Peyer's patch (tissue), 4 donors: ENCODE measurements around the gene OPCML. TPM values are rescaled to one million over a fixed set of nuclear protein-coding genes. Genes with fewer than 3 reads are reported as not detected.

Source experiments
- DNase-seq, 3 donors: peaks; one replicate each; pipeline ENCODE4 v3.0.0-alpha.2; 2017 to 2019
- H3K27ac ChIP-seq, 4 donors: fragments of 200-600 bp; sonication (generic); one replicate each; pipeline ENCODE4 v1.5.1; 2016 to 2019
- H3K27me3 ChIP-seq, 2 donors: fragments of 200-600 bp; sonication (generic); one replicate each; pipeline ENCODE4 v1.5.1; 2019
- H3K36me3 ChIP-seq, 3 donors: fragments of 200-600 bp; sonication (generic); one replicate each; pipeline ENCODE4 v1.5.1; 2016 to 2019
- H3K4me1 ChIP-seq, 4 donors: fragments of 200-600 bp; sonication (generic); one replicate each; pipeline ENCODE4 v1.5.1; 2016 to 2019
- H3K4me3 ChIP-seq, 4 donors: fragments of 200-600 bp; sonication (generic); 1 replicate in 3 of 4; 2 replicates in 1 of 4; pipeline ENCODE4 v1.5.1; 2016 to 2019; ENCODE audit warnings: mild to moderate bottlenecking in 1 of 4
- H3K9me3 ChIP-seq, 4 donors: fragments of 200-600 bp; sonication (generic); one replicate each; pipeline ENCODE4 v1.5.1; 2016 to 2019; ENCODE audit warnings: mild to moderate bottlenecking in 1 of 4
- CTCF ChIP-seq, 6 experiments: fragments of 450-650 bp in 4 of 6; fragments of 200-600 bp in 2 of 6; sonication (generic) in 1 of 6; IDR thresholded peaks; one replicate each; pipeline ENCODE4 v1.5.1; 2017 to 2019; ENCODE audit warnings: antibody characterized with exemption in 6 of 6, mild to moderate bottlenecking in 3 of 6, moderate library complexity in 1 of 6
- POLR2A ChIP-seq, 2 donors: fragments of 450-650 bp; IDR thresholded peaks; one replicate each; pipeline ENCODE4 v1.5.1; 2017; ENCODE audit warnings: antibody characterized with exemption in 2 of 2, mild to moderate bottlenecking in 2 of 2, moderate library complexity in 2 of 2
- total RNA-seq, 4 donors: library from RNA; depleted of rRNA; stranded (reverse); fragments of >200 nt; gene quantifications; one replicate each; pipeline ENCODE4 v1.1.0, GENCODE V29; 2016

The OPCML gene
- total RNA-seq, 4 donors from 2014 or later = not detected

GRCh38 chr11:132499661-132500060 is 1032.6 kb downstream of the OPCML start:
- H3K27ac ChIP-seq = no peak overlapping the region
- H3K9me3 ChIP-seq = no peaks in the 10 kb centered on the region
- H3K4me1 ChIP-seq = no peaks in the 10 kb centered on the region
- no peaks in the 10 kb centered on the region for H3K27me3 ChIP-seq
- TF ChIP-seq CTCF (IDR thresholded peaks at IDR 0.05) = no peak
- no peak for TF ChIP-seq POLR2A (IDR thresholded peaks at IDR 0.05)
- no peak overlapping the region for H3K4me3 ChIP-seq
- H3K36me3 ChIP-seq = no peaks in the 10 kb centered on the region
- DNase-seq = no peak

- Histone ChIP-seq H3K4me1 (no peaks in the 10 kb centered on the region), H3K36me3 (no peaks in the 10 kb centered on the region), H3K27ac (no peak overlapping the region), H3K9me3 (no peaks in the 10 kb centered on the region), H3K4me3 (no peak overlapping the region), H3K27me3 (no peaks in the 10 kb centered on the region)
- DNase-seq = no peak
- TF ChIP-seq CTCF (IDR thresholded peaks at IDR 0.05) (no peak), POLR2A (IDR thresholded peaks at IDR 0.05) (no peak)
Measured at GRCh38 chr11:132496341-132496740, 1036.0 kb downstream of the OPCML start.

GRCh38 chr11:132493801-132494200 is 1038.5 kb downstream of the OPCML start:
- Histone ChIP-seq H3K27ac (no peak overlapping the region), H3K9me3 (no peaks in the 10 kb centered on the region), H3K27me3 (no peaks in the 10 kb centered on the region), H3K4me3 (no peak overlapping the region), H3K36me3 (no peaks in the 10 kb centered on the region), H3K4me1 (no peaks in the 10 kb centered on the region)
- no peak for DNase-seq
- TF ChIP-seq POLR2A (IDR thresholded peaks at IDR 0.05) = no peak
- TF ChIP-seq CTCF (IDR thresholded peaks at IDR 0.05) = no peak

- no peak for DNase-seq
Measured at GRCh38 chr11:132490978-132491377, 1041.3 kb downstream of the OPCML start.

GRCh38 chr11:132486060-132486459 is 1046.2 kb downstream of the OPCML start:
- Histone ChIP-seq H3K4me1 (no peaks in the 10 kb centered on the region), H3K9me3 (peaks cover 0 to 6% (median 0%) of the 10 kb centered on the region in 4 donors), H3K27me3 (no peaks in the 10 kb centered on the region), H3K36me3 (no peaks in the 10 kb centered on the region), H3K27ac (no peak overlapping the region), H3K4me3 (no peak overlapping the region)
- no peak for DNase-seq
- no peak for TF ChIP-seq POLR2A (IDR thresholded peaks at IDR 0.05)
- no peak for TF ChIP-seq CTCF (IDR thresholded peaks at IDR 0.05)

More at GRCh38 chr11:132490978-132491377, 1041.3 kb downstream of the OPCML start:
- Histone ChIP-seq H3K4me3 (no peak overlapping the region), H3K27ac (no peak overlapping the region), H3K9me3 (no peaks in the 10 kb centered on the region), H3K27me3 (no peaks in the 10 kb centered on the region), H3K4me1 (no peaks in the 10 kb centered on the region), H3K36me3 (no peaks in the 10 kb centered on the region)
- TF ChIP-seq POLR2A (IDR thresholded peaks at IDR 0.05) (no peak), CTCF (IDR thresholded peaks at IDR 0.05) (no peak)

GRCh38 chr11:132475026-132475425 is 1057.3 kb downstream of the OPCML start:
- H3K36me3 ChIP-seq = no peaks in the 10 kb centered on the region
- no peak overlapping the region for H3K4me3 ChIP-seq
- no peak for DNase-seq
- H3K4me1 ChIP-seq = no peaks in the 10 kb centered on the region
- no peaks in the 10 kb centered on the region for H3K9me3 ChIP-seq
- H3K27ac ChIP-seq = no peak overlapping the region
- H3K27me3 ChIP-seq = no peaks in the 10 kb centered on the region
- TF ChIP-seq POLR2A (IDR thresholded peaks at IDR 0.05) (no peak), CTCF (IDR thresholded peaks at IDR 0.05) (no peak)
